Activated CD4-positive, alpha-beta T cell treated with anti-CD3 and anti-CD28 coated beads for 36 hours (primary cell): ENCODE data around the gene GIMAP7. TPM values are rescaled to one million over a fixed set of nuclear protein-coding genes. Genes with fewer than 3 reads are reported as not detected.

Source experiments
- ATAC-seq: fragments of 200-7000 bp; cut with Tn5 transposase; one replicate; pipeline ENCODE4 v1.10.0; 2021; ENCODE audit warnings: mild to moderate bottlenecking, moderate library complexity
- CTCF ChIA-PET: fragments of 350-600 bp; sonication (Branson Sonifier 250); formaldehyde crosslinking; loops from one replicate; lab custom pipeline; 2021; ENCODE audit warnings: antibody characterized with exemption; lab: Charles Lee
- POLR2A ChIA-PET: fragments of 350-600 bp; sonication (Branson Sonifier 250); formaldehyde crosslinking; loops from one replicate; lab custom pipeline; 2021; ENCODE audit warnings: antibody characterized with exemption, inconsistent platforms; lab: Charles Lee
- DNase-seq: peaks from one replicate; pipeline ENCODE4 v3.0.0-alpha.2; 2020
- H3K27ac Mint-ChIP-seq: one replicate; pipeline ENCODE4 v1.8.0; 2021; ENCODE audit warnings: mixed read lengths
- H3K27me3 Mint-ChIP-seq: one replicate; pipeline ENCODE4 v1.8.0; 2021; ENCODE audit warnings: mixed read lengths
- H3K36me3 Mint-ChIP-seq: one replicate; pipeline ENCODE4 v1.8.0; 2021; ENCODE audit warnings: low read depth, mixed read lengths
- H3K4me1 Mint-ChIP-seq: one replicate; pipeline ENCODE4 v1.8.0; 2021; ENCODE audit warnings: mixed read lengths
- H3K4me3 Mint-ChIP-seq: one replicate; pipeline ENCODE4 v1.8.0; 2021; ENCODE audit warnings: mild to moderate bottlenecking, moderate library complexity, mixed read lengths
- H3K9me3 Mint-ChIP-seq: one replicate; pipeline ENCODE4 v1.8.0; 2021; ENCODE audit warnings: low read depth, mixed read lengths
- intact Hi-C, 2 experiments: fragments of 100-400 bp; cut with DNase I in 1 of 2; cut with micrococcal nuclease in 1 of 2; formaldehyde crosslinking; loops; one replicate each; pipeline versions ENCODE4 v1.14.2 to v1.15.1; 2022 to 2024; cut with DNase I, micrococcal nuclease
- total RNA-seq, 2 experiments: library from RNA; stranded (reverse); gene quantifications; one replicate each; pipeline ENCODE4 v1.2.3, GENCODE V29; 2021

Gene GIMAP7
- total RNA-seq, 2 experiments from 2014 or later: 34.5 to 36.9 TPM

GRCh38 chr7:150531704-150532103, 17.0 kb downstream of the GIMAP7 start:
- ChIA-PET CTCF (interaction anchor here (0.6 to 2.1 kb wide), 3 partner anchors 10 to 143 kb away, joined by 6 to 7 read pairs (median 6); no protein-coding TSS in a partner anchor), POLR2A (no interaction called here)
- no peak for ATAC-seq
- H3K4me3 Mint-ChIP-seq: no peak overlapping the region
- no peak overlapping the region for H3K27ac Mint-ChIP-seq
- H3K9me3 Mint-ChIP-seq: peaks cover 59% of the 10 kb centered on the region
- H3K27me3 Mint-ChIP-seq: no peaks in the 10 kb centered on the region
- peaks cover 42% of the 10 kb centered on the region for H3K36me3 Mint-ChIP-seq
- DNase-seq: no peak
- peaks cover 5% of the 10 kb centered on the region for H3K4me1 Mint-ChIP-seq
- intact Hi-C loops: no loop called here

- POLR2A ChIA-PET: interaction anchor here (0.5 kb wide), 1 partner anchor 192 kb away, joined by 3 read pairs; no protein-coding TSS in a partner anchor
- H3K4me1 Mint-ChIP-seq: peaks cover 9% of the 10 kb centered on the region
- peaks cover 39% of the 10 kb centered on the region for H3K9me3 Mint-ChIP-seq
- CTCF ChIA-PET: no interaction called here
- peaks cover 29% of the 10 kb centered on the region for H3K36me3 Mint-ChIP-seq
- H3K4me3 Mint-ChIP-seq: no peak overlapping the region
- ATAC-seq (no peak), DNase-seq (no peak)
- intact Hi-C loops: no loop called here
- H3K27me3 Mint-ChIP-seq: no peaks in the 10 kb centered on the region
- H3K27ac Mint-ChIP-seq: no peak overlapping the region
Observed at GRCh38 chr7:150538259-150538658, 23.6 kb downstream of the GIMAP7 start.

GRCh38 chr7:150553163-150553562, 38.5 kb downstream of the GIMAP7 start:
- POLR2A ChIA-PET: no interaction called here
- DNase-seq (no peak), ATAC-seq (peak; percentile 57)
- Mint-ChIP-seq H3K4me1 (peaks cover 62% of the 10 kb centered on the region), H3K36me3 (peaks cover 47% of the 10 kb centered on the region), H3K27ac (peak overlapping the region; percentile 60), H3K27me3 (no peaks in the 10 kb centered on the region), H3K9me3 (peaks cover 37% of the 10 kb centered on the region), H3K4me3 (no peak overlapping the region)
- CTCF ChIA-PET: interaction anchor here (0.7 to 3.3 kb wide), 9 partner anchors 9 to 170 kb away, joined by 3 to 13 read pairs (median 4); partner anchors contain the start of gene GIMAP4
- intact Hi-C loops: no loop called here

GRCh38 chr7:150556521-150557138, 42.0 kb downstream of the GIMAP7 start:
- Mint-ChIP-seq H3K9me3 (peaks cover 47% of the 10 kb centered on the region), H3K36me3 (peaks cover 54% of the 10 kb centered on the region), H3K4me3 (peak overlapping the region; percentile 9), H3K27ac (peak overlapping the region; percentile 91), H3K4me1 (peaks cover 71% of the 10 kb centered on the region), H3K27me3 (no peaks in the 10 kb centered on the region)
- POLR2A ChIA-PET: no interaction called here
- ATAC-seq (peak; percentile 70), DNase-seq (no peak)
- CTCF ChIA-PET: interaction anchor here (0.6 to 1.6 kb wide), 2 partner anchors 11 to 62 kb away, joined by 3 to 4 read pairs; no protein-coding TSS in a partner anchor
- intact Hi-C loops: no loop called here

- CTCF ChIA-PET: interaction anchor here (1.0 kb wide), 1 partner anchor 194 kb away, joined by 3 read pairs; no protein-coding TSS in a partner anchor
- DNase-seq: peak; percentile 52
- Mint-ChIP-seq H3K4me3 (no peak overlapping the region), H3K36me3 (peaks cover 29% of the 10 kb centered on the region), H3K27ac (peak overlapping the region; percentile 37), H3K27me3 (no peaks in the 10 kb centered on the region), H3K9me3 (peaks cover 24% of the 10 kb centered on the region), H3K4me1 (peaks cover 70% of the 10 kb centered on the region)
- intact Hi-C loops: loop anchor here in 1 of 2 experiments (10.0 kb wide), 1 partner anchor 784 kb away; the partner anchor contains the start of gene NUB1
- POLR2A ChIA-PET: no interaction called here
- ATAC-seq: no peak
Observed at GRCh38 chr7:150560486-150560885, 45.8 kb downstream of the GIMAP7 start.

GRCh38 chr7:150562919-150563318, 48.2 kb downstream of the GIMAP7 start:
- Mint-ChIP-seq H3K9me3 (peaks cover 24% of the 10 kb centered on the region), H3K27ac (peak overlapping the region; percentile 99), H3K4me1 (peaks cover 68% of the 10 kb centered on the region), H3K4me3 (peak overlapping the region; percentile 61), H3K27me3 (no peaks in the 10 kb centered on the region), H3K36me3 (peaks cover 27% of the 10 kb centered on the region)
- ATAC-seq (no peak), DNase-seq (no peak)
- intact Hi-C loops: loop anchor here in 1 of 2 experiments (10.0 kb wide), 1 partner anchor 782 kb away; the partner anchor contains the start of gene NUB1
- ChIA-PET CTCF (interaction anchor here (0.8 to 2.4 kb wide), 5 partner anchors 10 to 335 kb away, joined by 3 to 13 read pairs (median 5); partner anchors contain the start of gene GIMAP1), POLR2A (no interaction called here)

- ChIA-PET POLR2A (interaction anchor here (0.7 kb wide), 1 partner anchor 51 kb away, joined by 3 read pairs; no protein-coding TSS in a partner anchor), CTCF (interaction anchor here (1.1 to 2.4 kb wide), 2 partner anchors 11 to 49 kb away, joined by 3 to 13 read pairs; no protein-coding TSS in a partner anchor)
- Mint-ChIP-seq H3K9me3 (peaks cover 24% of the 10 kb centered on the region), H3K27me3 (no peaks in the 10 kb centered on the region), H3K4me3 (peak overlapping the region; percentile 61), H3K27ac (peak overlapping the region; percentile 99), H3K36me3 (peaks cover 30% of the 10 kb centered on the region), H3K4me1 (peaks cover 63% of the 10 kb centered on the region)
- intact Hi-C loops: loop anchor here in 1 of 2 experiments (2.0 to 10.0 kb wide), 2 partner anchors 115 to 781 kb away; partner anchors contain the start of gene NUB1
- peak; percentile 35 for ATAC-seq
- no peak for DNase-seq
Observed at GRCh38 chr7:150564006-150564405, 49.3 kb downstream of the GIMAP7 start.

- Mint-ChIP-seq H3K9me3 (peaks cover 22% of the 10 kb centered on the region), H3K36me3 (peaks cover 33% of the 10 kb centered on the region), H3K27me3 (no peaks in the 10 kb centered on the region), H3K4me1 (peaks cover 67% of the 10 kb centered on the region), H3K4me3 (peak overlapping the region; percentile 61), H3K27ac (peak overlapping the region; percentile 99)
- ChIA-PET POLR2A (interaction anchor here (0.7 kb wide), 1 partner anchor 51 kb away, joined by 3 read pairs; no protein-coding TSS in a partner anchor), CTCF (interaction anchor here (1.1 to 2.4 kb wide), 3 partner anchors 11 to 115 kb away, joined by 3 to 13 read pairs (median 11); no protein-coding TSS in a partner anchor)
- intact Hi-C loops: loop anchor here in 1 of 2 experiments (2.0 to 10.0 kb wide), 2 partner anchors 116 to 780 kb away; partner anchors contain the start of gene NUB1
- DNase-seq (no peak), ATAC-seq (peak; percentile 4)
Observed at GRCh38 chr7:150564566-150564965, 49.9 kb downstream of the GIMAP7 start.

- intact Hi-C loops: loop anchor here (2.0 to 10.0 kb wide), 7 partner anchors 67 to 780 kb away; partner anchors contain the start of genes FASTK (in 1 of the 2), GIMAP5 (in 1 of the 2), GIMAP6 (in 1 of the 2) and NUB1 (in 1 of the 2)
- POLR2A ChIA-PET: interaction anchor here (0.7 kb wide), 1 partner anchor 190 kb away, joined by 4 read pairs; no protein-coding TSS in a partner anchor
- Mint-ChIP-seq H3K27me3 (no peaks in the 10 kb centered on the region), H3K4me3 (peak overlapping the region; percentile 61), H3K9me3 (peaks cover 16% of the 10 kb centered on the region), H3K4me1 (peaks cover 74% of the 10 kb centered on the region), H3K36me3 (peaks cover 34% of the 10 kb centered on the region), H3K27ac (peak overlapping the region; percentile 99)
- no peak for DNase-seq
- no peak for ATAC-seq
- CTCF ChIA-PET: interaction anchor here (1.5 to 2.4 kb wide), 2 partner anchors 12 to 116 kb away, joined by 11 to 13 read pairs; no protein-coding TSS in a partner anchor
Observed at GRCh38 chr7:150565239-150565638, 50.6 kb downstream of the GIMAP7 start.

- peaks cover 76% of the 10 kb centered on the region for H3K4me1 Mint-ChIP-seq
- peaks cover 35% of the 10 kb centered on the region for H3K36me3 Mint-ChIP-seq
- ATAC-seq (no peak), DNase-seq (no peak)
- H3K9me3 Mint-ChIP-seq: peaks cover 12% of the 10 kb centered on the region
- peak overlapping the region; percentile 89 for H3K4me3 Mint-ChIP-seq
- ChIA-PET CTCF (no interaction called here), POLR2A (interaction anchor here (0.7 kb wide), 1 partner anchor 189 kb away, joined by 4 read pairs; no protein-coding TSS in a partner anchor)
- intact Hi-C loops: loop anchor here (2.0 to 10.0 kb wide), 7 partner anchors 66 to 779 kb away; partner anchors contain the start of genes FASTK (in 1 of the 2), GIMAP5 (in 1 of the 2), GIMAP6 (in 1 of the 2) and GIMAP8 (in 1 of the 2)
- no peaks in the 10 kb centered on the region for H3K27me3 Mint-ChIP-seq
- peak overlapping the region; percentile 99 for H3K27ac Mint-ChIP-seq
Observed at GRCh38 chr7:150566123-150566522, 51.5 kb downstream of the GIMAP7 start.
